Stimulated activated CD8-positive, alpha-beta memory T cell treated with anti-CD3 and anti-CD28 coated beads, Interleukin-4, amount 100 ng/mL, for 48 hours (primary cell): Measurements from ENCODE around the gene CALD1.

Source experiments
- DNase-seq: peaks from one replicate; pipeline ENCODE4 v3.0.0-alpha.2; 2020

CALD1 gene

GRCh38 chr7:134870156-134870555 lies 90.7 kb downstream of the CALD1 start:
- DNase-seq: no peak

GRCh38 chr7:134870781-134871180 lies 91.3 kb downstream of the CALD1 start:
- DNase-seq: no peak

- DNase-seq: no peak
Measured at GRCh38 chr7:134873253-134873652, 93.8 kb downstream of the CALD1 start.

DNA sequence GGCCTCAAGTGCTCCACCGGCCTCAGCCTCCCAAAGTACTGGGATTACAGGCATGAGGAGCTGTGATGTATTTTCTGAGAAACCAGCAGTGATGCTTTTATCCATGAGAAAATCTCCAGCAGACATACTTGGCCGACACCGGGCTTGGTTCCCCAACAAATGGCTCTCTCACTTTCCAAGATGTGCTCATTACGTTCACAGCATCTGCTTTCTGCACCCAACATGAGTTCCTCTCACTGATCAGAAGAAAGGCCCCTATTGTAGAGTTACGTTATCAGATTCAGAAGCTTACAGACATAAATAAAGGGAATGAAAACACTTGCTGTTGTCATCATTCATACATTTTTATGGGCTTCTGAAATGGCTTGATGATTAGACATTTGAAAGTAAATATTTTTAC lies 95.0 kb downstream of the CALD1 start:
- no peak for DNase-seq

GRCh38 chr7:134875867-134876266 lies 96.4 kb downstream of the CALD1 start:
- no peak for DNase-seq

DNA sequence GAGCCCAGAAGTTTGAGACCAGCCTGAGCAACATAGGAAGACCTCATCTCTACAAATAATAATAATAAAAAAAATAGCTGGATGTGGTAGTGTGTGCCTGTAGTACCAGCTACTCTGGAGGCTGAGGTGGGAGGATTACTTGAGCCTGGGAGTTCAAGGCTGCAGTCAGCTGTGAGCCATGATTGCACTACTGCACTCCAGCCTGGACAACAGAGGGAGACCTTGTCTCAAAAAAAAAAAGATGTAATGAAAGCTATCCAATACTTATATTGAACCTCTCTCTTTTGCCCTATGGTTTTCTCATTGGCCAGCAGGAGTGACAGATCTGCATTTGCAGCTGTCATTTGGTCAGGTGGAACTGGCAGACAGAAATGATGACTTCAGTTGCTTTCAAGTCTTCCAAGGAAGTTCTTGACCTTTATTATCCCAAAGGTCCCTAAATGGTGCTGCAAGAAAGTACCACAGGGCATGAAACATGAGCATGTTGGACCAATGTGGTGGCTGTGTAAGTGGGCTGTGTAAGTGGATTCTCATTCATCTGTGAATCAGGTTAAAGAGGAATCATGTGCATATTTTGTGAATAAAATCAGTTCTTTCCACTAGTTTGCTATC lies 99.4 kb downstream of the CALD1 start:
- no peak for DNase-seq

GRCh38 chr7:134879815-134880475 lies 100.5 kb downstream of the CALD1 start:
- DNase-seq: no peak

GRCh38 chr7:134882481-134882880 lies 103.0 kb downstream of the CALD1 start:
- no peak for DNase-seq

- DNase-seq: no peak
Measured at GRCh38 chr7:134885967-134886352, 106.5 kb downstream of the CALD1 start.

- DNase-seq: no peak
Measured at GRCh38 chr7:134886353-134887057, 107.1 kb downstream of the CALD1 start.

GRCh38 chr7:134887523-134887922 lies 108.1 kb downstream of the CALD1 start:
- no peak for DNase-seq

GRCh38 chr7:134888141-134888740 lies 108.8 kb downstream of the CALD1 start:
- DNase-seq: no peak

DNA sequence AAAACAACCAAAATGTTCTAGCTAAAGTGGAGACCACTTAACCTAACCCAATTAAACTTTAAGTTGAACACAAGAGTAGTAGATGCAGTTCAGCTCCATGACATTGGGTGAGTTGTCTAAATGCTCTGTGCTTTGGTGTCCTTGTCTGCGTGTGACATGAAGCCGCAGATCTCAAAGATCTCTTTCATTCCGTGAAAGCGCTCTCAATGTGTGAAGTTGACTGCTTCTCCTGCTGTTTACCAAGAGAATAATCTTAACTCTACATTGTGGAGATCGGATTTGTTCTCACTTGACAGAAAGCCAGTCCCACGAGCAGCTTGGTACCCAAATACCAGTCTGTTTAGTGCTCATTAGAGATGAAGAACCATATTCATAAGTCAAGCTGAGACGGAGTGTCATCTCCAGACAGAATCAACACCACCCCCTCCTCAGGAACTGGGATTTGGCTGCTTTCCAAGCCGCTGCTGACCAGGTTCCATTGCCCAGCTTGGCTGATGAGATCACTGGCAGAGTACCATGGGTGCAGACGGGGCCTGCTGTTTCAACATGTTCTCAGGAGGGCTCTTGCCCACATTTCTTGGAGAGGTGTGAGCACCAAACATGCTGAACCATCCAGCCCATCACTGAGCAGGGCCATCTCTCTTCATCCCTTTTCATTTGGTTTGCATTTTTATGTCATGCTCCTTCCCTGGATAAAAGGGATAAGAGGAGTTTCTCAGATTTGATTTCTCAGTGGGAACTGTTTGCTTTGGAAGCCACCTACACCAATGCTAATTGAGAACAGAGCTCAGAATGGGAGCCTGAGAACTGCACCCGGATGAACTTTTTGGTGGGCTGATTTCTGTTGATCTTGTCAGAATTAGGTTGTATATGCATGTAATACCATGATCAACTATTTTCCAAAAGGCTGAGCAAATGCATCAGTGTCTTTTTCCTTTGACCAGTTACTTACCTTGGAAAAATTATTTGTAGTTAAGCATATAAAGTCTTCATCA lies 111.1 kb downstream of the CALD1 start:
- DNase-seq: no peak

GRCh38 chr7:134891262-134891695 lies 111.8 kb downstream of the CALD1 start:
- DNase-seq: no peak

- no peak for DNase-seq
Measured at GRCh38 chr7:134891696-134892678, 112.6 kb downstream of the CALD1 start.

DNA sequence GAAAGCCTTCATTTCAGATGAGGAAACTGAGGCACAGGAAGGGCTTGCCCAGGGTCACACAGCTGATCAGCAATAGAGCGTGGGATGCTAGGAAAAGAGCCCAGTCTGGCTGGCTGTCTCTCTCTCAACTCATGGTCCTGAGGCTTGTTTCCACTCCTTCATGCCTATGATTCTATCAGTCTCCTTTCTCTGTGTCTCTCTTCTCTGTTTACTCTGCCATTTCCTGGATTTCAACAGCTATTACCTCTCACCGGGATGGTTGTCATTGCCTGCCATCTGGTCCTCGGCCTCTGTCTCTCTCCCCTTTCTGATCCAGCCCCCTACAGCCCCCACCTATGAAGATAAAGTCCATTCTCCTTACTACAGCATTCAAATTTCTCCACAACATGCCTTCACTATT lies 113.5 kb downstream of the CALD1 start:
- DNase-seq: no peak

DNA sequence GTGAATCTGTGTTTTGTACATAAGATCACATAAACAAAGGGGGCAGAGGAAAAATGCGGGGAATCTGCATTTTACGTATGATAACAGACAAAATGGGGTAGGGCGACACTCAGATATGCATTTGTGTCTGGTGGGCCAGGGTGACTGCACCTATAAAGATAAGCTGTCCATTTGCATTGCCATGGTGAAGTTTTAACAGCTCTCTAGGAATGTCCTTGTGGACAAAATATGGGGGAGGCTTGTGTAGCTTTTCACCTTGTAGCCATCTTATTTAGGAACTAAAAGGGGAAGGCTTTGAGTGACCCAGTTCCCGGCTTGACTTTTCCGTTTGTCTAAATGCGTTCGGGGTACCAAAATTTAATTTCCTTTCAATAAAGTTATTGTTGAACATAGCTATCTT lies 114.5 kb downstream of the CALD1 start:
- DNase-seq: no peak

GRCh38 chr7:134894928-134895327 lies 115.5 kb downstream of the CALD1 start:
- DNase-seq: no peak

GRCh38 chr7:134896073-134896472 lies 116.6 kb downstream of the CALD1 start:
- DNase-seq: no peak

- no peak for DNase-seq
Measured at GRCh38 chr7:134897936-134898335, 118.5 kb downstream of the CALD1 start.

DNA sequence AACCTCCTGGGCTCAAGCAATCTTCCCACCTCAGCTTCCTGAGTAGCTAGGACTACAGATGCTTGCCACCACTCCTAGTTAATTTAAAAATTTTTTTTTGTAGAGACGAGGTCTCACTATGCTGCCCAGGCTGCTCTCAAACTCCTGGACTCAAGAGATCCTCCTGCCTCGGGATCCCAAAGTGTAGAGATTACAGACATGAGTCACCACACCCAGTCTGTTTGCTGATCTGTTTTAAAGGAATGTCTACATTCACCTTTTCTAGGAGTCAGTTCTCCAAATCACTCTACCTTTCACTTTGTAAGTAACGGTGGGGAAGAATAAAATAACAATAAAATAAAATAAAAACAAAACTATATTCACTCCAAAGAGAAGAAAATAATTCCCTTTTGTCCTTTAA lies 120.3 kb downstream of the CALD1 start:
- DNase-seq: no peak
